HG02938 (cell line): Measurements from ENCODE around the gene ZNF619.
"Not testable (repeated sequence)": the region's sequence is repeated elsewhere in the genome, so short reads cannot be mapped to it uniquely, and the experiment has no call there.

Experiments
- ATAC-seq: cut with Tn5 transposase; IDR thresholded peaks from one replicate; pipeline ENCODE4 v1.9.1; 2021; ENCODE audit warnings: mild to moderate bottlenecking, moderate library complexity; ENCODE audit not compliant: unreplicated experiment

Gene ZNF619

GRCh38 chr3:40476478-40477470 lies at the start of gene ZNF619:
ZNF619 (plus strand) TSS chr3:40477122; CDS start chr3:40477980, 858 bp downstream.
- ATAC-seq: peak; percentile 69

- ATAC-seq: no peak
These were observed 44.1 kb upstream of the ZNF619 start for GRCh38 chr3:40432793-40433192.

GRCh38 chr3:40437889-40438288 lies 39.0 kb upstream of the ZNF619 start:
- ATAC-seq: no peak

GRCh38 chr3:40445062-40445461 lies 31.9 kb upstream of the ZNF619 start:
- ATAC-seq: no peak

GRCh38 chr3:40445880-40446279 lies 31.0 kb upstream of the ZNF619 start:
- ATAC-seq: no peak

GRCh38 chr3:40450438-40450837 lies 26.5 kb upstream of the ZNF619 start:
- no peak for ATAC-seq

GRCh38 chr3:40451551-40451950 lies 25.4 kb upstream of the ZNF619 start:
- no peak for ATAC-seq

- ATAC-seq: no peak
These were observed 24.9 kb upstream of the ZNF619 start for GRCh38 chr3:40452057-40452456.

GRCh38 chr3:40452562-40452875 lies 24.4 kb upstream of the ZNF619 start:
- peak; percentile 1 for ATAC-seq

- ATAC-seq: peak; percentile 95
These were observed 23.8 kb upstream of the ZNF619 start for GRCh38 chr3:40452876-40453730.

GRCh38 chr3:40453933-40454332 lies 23.0 kb upstream of the ZNF619 start:
- ATAC-seq: no peak

GRCh38 chr3:40455328-40455727 lies 21.6 kb upstream of the ZNF619 start:
- ATAC-seq: no peak

GRCh38 chr3:40456279-40456939 lies 20.5 kb upstream of the ZNF619 start:
- no peak for ATAC-seq

- peak; percentile 59 for ATAC-seq
These were observed 19.7 kb upstream of the ZNF619 start, which contains the start of gene RPL14 for GRCh38 chr3:40456940-40457823. RPL14 (plus strand) TSS chr3:40457339; CDS start chr3:40457472, 133 bp downstream.

- ATAC-seq: no peak
These were observed 18.4 kb upstream of the ZNF619 start for GRCh38 chr3:40458473-40458872.

GRCh38 chr3:40460481-40460880 lies 16.4 kb upstream of the ZNF619 start:
- ATAC-seq: not testable (repeated sequence)

- no peak for ATAC-seq
These were observed 15.8 kb upstream of the ZNF619 start for GRCh38 chr3:40461161-40461560.

GRCh38 chr3:40462838-40463237 lies 14.1 kb upstream of the ZNF619 start:
- ATAC-seq: not testable (repeated sequence)

GRCh38 chr3:40463579-40463978 lies 13.3 kb upstream of the ZNF619 start:
- ATAC-seq: no peak
